Activated naive CD8-positive, alpha-beta T cell treated with anti-CD3 and anti-CD28 coated beads, Interleukin-2, amount 50 U/mL, for 24 hours (primary cell): ENCODE data around the gene DAD1.
A peak's percentile ranks its signal among the peaks of the same experiment; 100 is the strongest.
"Not testable (repeated sequence)": the region's sequence is repeated elsewhere in the genome, so short reads cannot be mapped to it uniquely, and the experiment has no call there.

ENCODE experiments used
- ATAC-seq: fragments of 150-1000 bp; cut with Tn5 transposase; one replicate; pipeline ENCODE4 v1.10.0; 2021
- DNase-seq: peaks from one replicate; pipeline ENCODE4 v3.0.0; 2021
- H3K27ac Mint-ChIP-seq: one replicate; pipeline ENCODE4 v1.8.0; 2021; ENCODE audit warnings: mild to moderate bottlenecking, mixed read lengths
- H3K27me3 Mint-ChIP-seq: one replicate; pipeline ENCODE4 v1.8.0; 2021; ENCODE audit warnings: mixed read lengths
- H3K36me3 Mint-ChIP-seq: one replicate; pipeline ENCODE4 v1.8.0; 2021; ENCODE audit warnings: low read depth, mixed read lengths
- H3K4me1 Mint-ChIP-seq: one replicate; pipeline ENCODE4 v1.8.0; 2021; ENCODE audit warnings: mixed read lengths
- H3K4me3 Mint-ChIP-seq: one replicate; pipeline ENCODE4 v1.8.0; 2021; ENCODE audit warnings: mild to moderate bottlenecking, moderate library complexity, mixed read lengths
- H3K9me3 Mint-ChIP-seq: one replicate; pipeline ENCODE4 v1.8.0; 2021; ENCODE audit warnings: mixed read lengths

The DAD1 gene

GRCh38 chr14:22556021-22556989 is 32.7 kb downstream of the DAD1 start:
- Mint-ChIP-seq H3K27me3 (peaks cover 4% of the 10 kb centered on the region), H3K9me3 (peaks cover 4% of the 10 kb centered on the region), H3K4me3 (peak overlapping the region; percentile 83), H3K4me1 (peaks cover 95% of the 10 kb centered on the region), H3K27ac (peak overlapping the region; percentile 99), H3K36me3 (peaks cover 34% of the 10 kb centered on the region)
- DNase-seq (peak; percentile 95), ATAC-seq (peak; percentile 62)

- peaks cover 95% of the 10 kb centered on the region for H3K4me1 Mint-ChIP-seq
- H3K4me3 Mint-ChIP-seq, result peak overlapping the region; percentile 83
- peaks cover 4% of the 10 kb centered on the region for H3K9me3 Mint-ChIP-seq
- H3K36me3 Mint-ChIP-seq, result peaks cover 42% of the 10 kb centered on the region
- DNase-seq (peak; percentile 71), ATAC-seq (peak; percentile 55)
- H3K27me3 Mint-ChIP-seq, result peaks cover 4% of the 10 kb centered on the region
- H3K27ac Mint-ChIP-seq, result peak overlapping the region; percentile 99
Measured at GRCh38 chr14:22555384-22556011, 33.5 kb downstream of the DAD1 start.

GRCh38 chr14:22554498-22555383 is 34.3 kb downstream of the DAD1 start:
- peak overlapping the region; percentile 99 for H3K27ac Mint-ChIP-seq
- no peak for DNase-seq

DNA sequence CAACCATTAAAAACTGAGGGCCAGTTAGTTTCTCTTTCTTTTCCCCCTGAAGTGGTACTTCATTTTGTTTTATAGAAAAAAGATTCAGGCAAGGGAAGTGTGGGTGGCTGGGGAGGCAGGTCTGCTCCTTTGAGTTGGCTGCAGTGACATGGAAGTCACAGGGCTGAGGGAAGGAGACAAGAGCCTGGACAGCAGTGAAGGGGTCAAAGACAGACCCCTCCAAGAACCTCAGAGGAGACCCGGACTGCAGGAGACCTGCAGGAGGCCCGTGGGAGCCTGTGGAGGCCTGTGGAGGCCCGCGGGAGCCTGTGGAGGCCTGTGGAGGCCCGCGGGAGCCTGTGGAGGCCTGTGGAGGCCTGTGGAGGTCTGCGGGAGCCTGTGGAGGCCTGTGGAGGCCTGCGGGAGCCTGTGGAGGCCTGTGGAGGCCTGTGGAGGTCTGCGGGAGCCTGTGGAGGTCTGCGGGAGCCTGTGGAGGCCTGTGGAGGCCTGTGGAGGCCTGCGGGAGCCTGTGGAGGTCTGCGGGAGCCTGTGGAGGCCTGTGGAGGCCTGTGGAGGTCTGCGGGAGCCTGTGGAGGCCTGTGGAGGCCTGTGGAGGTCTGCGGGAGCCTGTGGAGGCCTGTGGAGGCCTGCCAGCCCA is 35.0 kb downstream of the DAD1 start:
- Mint-ChIP-seq H3K36me3 (peaks cover 57% of the 10 kb centered on the region), H3K27ac (peak overlapping the region; percentile 99), H3K4me1 (peaks cover 95% of the 10 kb centered on the region), H3K4me3 (peak overlapping the region; percentile 86)
- H3K9me3 Mint-ChIP-seq, ATAC-seq, H3K27me3 Mint-ChIP-seq, DNase-seq: not testable (repeated sequence)

More at GRCh38 chr14:22554498-22555383, 34.3 kb downstream of the DAD1 start:
- peaks cover 4% of the 10 kb centered on the region for H3K9me3 Mint-ChIP-seq
- peaks cover 4% of the 10 kb centered on the region for H3K27me3 Mint-ChIP-seq
- H3K4me1 Mint-ChIP-seq, result peaks cover 95% of the 10 kb centered on the region
- peaks cover 49% of the 10 kb centered on the region for H3K36me3 Mint-ChIP-seq
- H3K4me3 Mint-ChIP-seq, result peak overlapping the region; percentile 83
- ATAC-seq, result no peak

- H3K27ac Mint-ChIP-seq, result peak overlapping the region; percentile 96
- peaks cover 4% of the 10 kb centered on the region for H3K9me3 Mint-ChIP-seq
- H3K27me3 Mint-ChIP-seq, result peaks cover 4% of the 10 kb centered on the region
- H3K36me3 Mint-ChIP-seq, result peaks cover 58% of the 10 kb centered on the region
- H3K4me3 Mint-ChIP-seq, result peak overlapping the region; percentile 86
- H3K4me1 Mint-ChIP-seq, result peaks cover 93% of the 10 kb centered on the region
- ATAC-seq (no peak), DNase-seq (no peak)
Measured at GRCh38 chr14:22553445-22553844, 35.6 kb downstream of the DAD1 start.

DNA sequence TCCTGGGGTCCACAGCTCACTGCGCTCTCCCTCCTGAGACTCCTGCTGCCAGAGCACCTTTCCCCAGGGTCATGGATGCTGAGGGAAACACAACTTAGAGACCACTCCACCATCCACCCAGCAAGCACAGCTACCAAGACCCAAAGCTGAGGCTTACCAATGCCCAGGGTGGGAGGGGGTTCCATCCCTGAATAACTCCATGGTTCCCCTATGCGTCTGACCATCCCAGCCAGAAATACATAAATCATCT is 36.3 kb downstream of the DAD1 start:
- Mint-ChIP-seq H3K9me3 (peaks cover 4% of the 10 kb centered on the region), H3K4me3 (peak overlapping the region; percentile 86), H3K27me3 (peaks cover 4% of the 10 kb centered on the region), H3K4me1 (peaks cover 93% of the 10 kb centered on the region), H3K36me3 (peaks cover 65% of the 10 kb centered on the region), H3K27ac (peak overlapping the region; percentile 96)
- DNase-seq (no peak), ATAC-seq (no peak)

GRCh38 chr14:22552001-22552826 is 36.8 kb downstream of the DAD1 start:
- peak overlapping the region; percentile 96 for H3K27ac Mint-ChIP-seq
- peak overlapping the region; percentile 86 for H3K4me3 Mint-ChIP-seq
- peaks cover 4% of the 10 kb centered on the region for H3K9me3 Mint-ChIP-seq
- peaks cover 4% of the 10 kb centered on the region for H3K27me3 Mint-ChIP-seq
- peaks cover 70% of the 10 kb centered on the region for H3K36me3 Mint-ChIP-seq
- no peak for ATAC-seq
- DNase-seq, result no peak
- peaks cover 93% of the 10 kb centered on the region for H3K4me1 Mint-ChIP-seq

- DNase-seq, result no peak
- H3K9me3 Mint-ChIP-seq, result peaks cover 4% of the 10 kb centered on the region
- peak overlapping the region; percentile 96 for H3K27ac Mint-ChIP-seq
- H3K27me3 Mint-ChIP-seq, result peaks cover 4% of the 10 kb centered on the region
- no peak for ATAC-seq
- H3K36me3 Mint-ChIP-seq, result peaks cover 76% of the 10 kb centered on the region
- peak overlapping the region; percentile 86 for H3K4me3 Mint-ChIP-seq
- H3K4me1 Mint-ChIP-seq, result peaks cover 95% of the 10 kb centered on the region
Measured at GRCh38 chr14:22551605-22551997, 37.4 kb downstream of the DAD1 start.

DNA sequence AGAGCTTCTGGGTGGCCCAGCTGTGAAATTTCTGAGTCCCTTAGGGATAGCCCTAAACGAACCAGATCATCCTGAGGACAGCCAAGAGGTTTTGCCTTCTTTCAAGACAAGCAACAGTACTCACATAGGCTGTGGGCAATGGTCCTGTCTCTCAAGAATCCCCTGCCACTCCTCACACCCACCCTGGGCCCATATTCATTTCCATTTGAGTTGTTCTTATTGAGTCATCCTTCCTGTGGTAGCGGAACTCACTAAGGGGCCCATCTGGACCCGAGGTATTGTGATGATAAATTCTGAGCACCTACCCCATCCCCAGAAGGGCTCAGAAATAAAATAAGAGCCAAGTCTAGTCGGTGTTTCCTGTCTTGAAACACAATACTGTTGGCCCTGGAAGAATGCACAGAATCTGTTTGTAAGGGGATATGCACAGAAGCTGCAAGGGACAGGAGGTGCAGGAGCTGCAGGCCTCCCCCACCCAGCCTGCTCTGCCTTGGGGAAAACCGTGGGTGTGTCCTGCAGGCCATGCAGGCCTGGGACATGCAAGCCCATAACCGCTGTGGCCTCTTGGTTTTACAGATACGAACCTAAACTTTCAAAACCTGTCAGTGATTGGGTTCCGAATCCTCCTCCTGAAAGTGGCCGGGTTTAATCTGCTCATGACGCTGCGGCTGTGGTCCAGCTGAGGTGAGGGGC is 38.9 kb downstream of the DAD1 start:
- Mint-ChIP-seq H3K27me3 (no peaks in the 10 kb centered on the region), H3K4me1 (peaks cover 95% of the 10 kb centered on the region), H3K4me3 (peak overlapping the region; percentile 86), H3K9me3 (no peaks in the 10 kb centered on the region), H3K36me3 (peaks cover 82% of the 10 kb centered on the region), H3K27ac (peak overlapping the region; percentile 96)
- peak; percentile 64 for ATAC-seq
- peak; percentile 67 for DNase-seq

- Mint-ChIP-seq H3K4me1 (peaks cover 94% of the 10 kb centered on the region), H3K36me3 (peaks cover 87% of the 10 kb centered on the region), H3K27me3 (no peaks in the 10 kb centered on the region), H3K27ac (peak overlapping the region; percentile 96), H3K9me3 (no peaks in the 10 kb centered on the region), H3K4me3 (peak overlapping the region; percentile 86)
- no peak for ATAC-seq
- no peak for DNase-seq
Measured at GRCh38 chr14:22549324-22549962, 39.6 kb downstream of the DAD1 start.

GRCh38 chr14:22547948-22548750 is 40.9 kb downstream of the DAD1 start:
- H3K4me1 Mint-ChIP-seq, result peaks cover 97% of the 10 kb centered on the region
- H3K4me3 Mint-ChIP-seq, result peak overlapping the region; percentile 86
- peak overlapping the region; percentile 96 for H3K27ac Mint-ChIP-seq
- DNase-seq, result no peak
- no peak for ATAC-seq
- no peaks in the 10 kb centered on the region for H3K9me3 Mint-ChIP-seq
- no peaks in the 10 kb centered on the region for H3K27me3 Mint-ChIP-seq
- peaks cover 91% of the 10 kb centered on the region for H3K36me3 Mint-ChIP-seq
